Fibroblast of lung (primary cell): ENCODE results near the gene CCDC92.

ENCODE experiments used
- EZH2 ChIP-seq: IDR thresholded peaks from 2 replicates; pipeline ENCODE4 v1.5.1; 2012; ENCODE audit warnings: low read length, control low read depth, mild to moderate bottlenecking; ENCODE audit errors: missing control alignments
- TF ChIP-seq, protein P1 (sequence below), 2 donors: IDR thresholded peaks in 1 of 2; conservative IDR thresholded peaks in 1 of 2; 1 replicate in 1 of 2; 2 replicates in 1 of 2; pipeline ENCODE4 v1.5.1; 2011 to 2012; ENCODE audit warnings: low read length in 2 of 2, control low read depth in 1 of 2, inconsistent platforms in 1 of 2, low read depth in 1 of 2, mild to moderate bottlenecking in 1 of 2

- TF ChIP-seq, protein P1, sequence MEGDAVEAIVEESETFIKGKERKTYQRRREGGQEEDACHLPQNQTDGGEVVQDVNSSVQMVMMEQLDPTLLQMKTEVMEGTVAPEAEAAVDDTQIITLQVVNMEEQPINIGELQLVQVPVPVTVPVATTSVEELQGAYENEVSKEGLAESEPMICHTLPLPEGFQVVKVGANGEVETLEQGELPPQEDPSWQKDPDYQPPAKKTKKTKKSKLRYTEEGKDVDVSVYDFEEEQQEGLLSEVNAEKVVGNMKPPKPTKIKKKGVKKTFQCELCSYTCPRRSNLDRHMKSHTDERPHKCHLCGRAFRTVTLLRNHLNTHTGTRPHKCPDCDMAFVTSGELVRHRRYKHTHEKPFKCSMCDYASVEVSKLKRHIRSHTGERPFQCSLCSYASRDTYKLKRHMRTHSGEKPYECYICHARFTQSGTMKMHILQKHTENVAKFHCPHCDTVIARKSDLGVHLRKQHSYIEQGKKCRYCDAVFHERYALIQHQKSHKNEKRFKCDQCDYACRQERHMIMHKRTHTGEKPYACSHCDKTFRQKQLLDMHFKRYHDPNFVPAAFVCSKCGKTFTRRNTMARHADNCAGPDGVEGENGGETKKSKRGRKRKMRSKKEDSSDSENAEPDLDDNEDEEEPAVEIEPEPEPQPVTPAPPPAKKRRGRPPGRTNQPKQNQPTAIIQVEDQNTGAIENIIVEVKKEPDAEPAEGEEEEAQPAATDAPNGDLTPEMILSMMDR (conservative IDR thresholded peaks at IDR 0.05 in 1 of 2, IDR thresholded peaks at IDR 0.05 in 1 of 2; ENCODE audit: low read depth in 1 of 2, low read length in 2 of 2): no peak
- TF ChIP-seq EZH2: no peak
Observed at GRCh38 chr12:123960029-123960735, 12.4 kb downstream of the CCDC92 start.
